ENCODE data around the gene COPS7A. TPM values are rescaled to one million over a fixed set of nuclear protein-coding genes. Genes with fewer than 3 reads are reported as not detected.
"Not testable (repeated sequence)": the region's sequence is repeated elsewhere in the genome, so short reads cannot be mapped to it uniquely, and the experiment has no call there.

COPS7A gene
- total RNA-seq, 1 donor from 2014 or later: 81.9 TPM

GRCh38 chr12:6699989-6700645, 23.7 kb upstream of the COPS7A start:
- DNase-seq (peak; percentile 37), ATAC-seq (peak; percentile 59)
- intact Hi-C loops (cut with micrococcal nuclease): no loop called here

GRCh38 chr12:6700646-6701051, 23.2 kb upstream of the COPS7A start, which contains the start of gene PIANP:
TSS of gene PIANP (minus strand) at chr12:6700815. CDS start at chr12:6698061, 2,754 bp downstream.
- peak; percentile 58 for DNase-seq
- peak; percentile 77 for ATAC-seq
- intact Hi-C loops (cut with micrococcal nuclease): no loop called here

GRCh38 chr12:6701078-6701768, 22.6 kb upstream of the COPS7A start:
- intact Hi-C loops (cut with micrococcal nuclease): no loop called here
- no peak for ATAC-seq

GRCh38 chr12:6703631-6704030, 20.2 kb upstream of the COPS7A start:
- no peak for DNase-seq
- no peak for ATAC-seq
- intact Hi-C loops (cut with micrococcal nuclease): no loop called here

More at GRCh38 chr12:6701078-6701768, 22.6 kb upstream of the COPS7A start:
- DNase-seq: no peak

- DNase-seq, ATAC-seq: not testable (repeated sequence)
Observed at GRCh38 chr12:6708351-6708750, 15.5 kb upstream of the COPS7A start.

GRCh38 chr12:6708960-6709394, 14.9 kb upstream of the COPS7A start:
- no peak for ATAC-seq
- intact Hi-C loops (cut with micrococcal nuclease): no loop called here
- no peak for DNase-seq

More at GRCh38 chr12:6708351-6708750, 15.5 kb upstream of the COPS7A start:
- intact Hi-C loops (cut with micrococcal nuclease): not testable (repeated sequence)

- DNase-seq; intact Hi-C loops (cut with micrococcal nuclease); ATAC-seq: not testable (repeated sequence)
Observed at GRCh38 chr12:6716031-6716873, 7.6 kb upstream of the COPS7A start.

- intact Hi-C loops (cut with micrococcal nuclease): no loop called here
- ATAC-seq (no peak), DNase-seq (no peak)
Observed at GRCh38 chr12:6716874-6717437, 6.9 kb upstream of the COPS7A start.

- ATAC-seq: no peak
- DNase-seq: no peak
- intact Hi-C loops (cut with micrococcal nuclease): no loop called here
Observed at GRCh38 chr12:6722863-6723262, 983 bp upstream of the COPS7A start.

- ATAC-seq: peak; percentile 13
- intact Hi-C loops (cut with micrococcal nuclease): no loop called here
- no peak for DNase-seq
Observed at GRCh38 chr12:6724409-6724797, 557 bp downstream of the COPS7A start.

- DNase-seq: no peak
- intact Hi-C loops (cut with micrococcal nuclease): no loop called here
- no peak for ATAC-seq
Observed at GRCh38 chr12:6725350-6725749, 1.5 kb downstream of the COPS7A start.

- DNase-seq (no peak), ATAC-seq (no peak)
- intact Hi-C loops (cut with micrococcal nuclease): no loop called here
Observed at GRCh38 chr12:6729186-6729585, 5.3 kb downstream of the COPS7A start.

- ATAC-seq (no peak), DNase-seq (no peak)
- intact Hi-C loops (cut with micrococcal nuclease): no loop called here
Observed at GRCh38 chr12:6730169-6730568, 6.3 kb downstream of the COPS7A start.

- ATAC-seq: no peak
- intact Hi-C loops (cut with micrococcal nuclease): loop anchor here (2.0 to 5.0 kb wide), 2 partner anchors 38 to 93 kb away; partner anchors contain the start of genes LAG3 and P3H3
- DNase-seq: no peak
Observed at GRCh38 chr12:6734506-6735387, 10.9 kb downstream of the COPS7A start.

- ATAC-seq (peak; percentile 92), DNase-seq (peak; percentile 81)
- intact Hi-C loops (cut with micrococcal nuclease): loop anchor here (2.0 to 5.0 kb wide), 2 partner anchors 37 to 92 kb away; partner anchors contain the start of genes LAG3 and P3H3
Observed at GRCh38 chr12:6735448-6736191, 11.8 kb downstream of the COPS7A start.

- intact Hi-C loops (cut with micrococcal nuclease): loop anchor here (5.0 kb wide), 1 partner anchor 91 kb away; the partner anchor contains the start of gene P3H3
- DNase-seq (no peak), ATAC-seq (no peak)
Observed at GRCh38 chr12:6736754-6737153, 12.9 kb downstream of the COPS7A start.

GRCh38 chr12:6742080-6742479, 18.2 kb downstream of the COPS7A start:
- DNase-seq; ATAC-seq; intact Hi-C loops (cut with micrococcal nuclease): not testable (repeated sequence)
